Activated CD8-positive, alpha-beta memory T cell treated with anti-CD3 and anti-CD28 coated beads, Interleukin-2, amount 10 ng/mL, durations not matched to agents 7 days and 5 days (primary cell): ENCODE measurements around the gene ATP12A. TPM values are rescaled to one million over a fixed set of nuclear protein-coding genes. Genes with fewer than 3 reads are reported as not detected.

Experiments used
- ATAC-seq: fragments of 150-1000 bp; cut with Tn5 transposase; one replicate; pipeline ENCODE4 v1.10.0; 2021; ENCODE audit warnings: moderate library complexity
- CTCF ChIA-PET: fragments of 350-600 bp; sonication (Branson Sonifier 250); formaldehyde crosslinking; loops from one replicate; lab custom pipeline; 2021; ENCODE audit warnings: antibody characterized with exemption; lab: Charles Lee
- DNase-seq: peaks from one replicate; pipeline ENCODE4 v3.0.0-alpha.2; 2020
- H3K27ac Mint-ChIP-seq: one replicate; pipeline ENCODE4 v1.8.0; 2021; ENCODE audit warnings: mild to moderate bottlenecking, mixed read lengths
- H3K27me3 Mint-ChIP-seq: one replicate; pipeline ENCODE4 v1.8.0; 2021; ENCODE audit warnings: mixed read lengths
- H3K36me3 Mint-ChIP-seq: one replicate; pipeline ENCODE4 v1.8.0; 2021; ENCODE audit warnings: mild to moderate bottlenecking, mixed read lengths
- H3K4me1 Mint-ChIP-seq: one replicate; pipeline ENCODE4 v1.8.0; 2021; ENCODE audit warnings: mixed read lengths
- H3K4me3 Mint-ChIP-seq: one replicate; pipeline ENCODE4 v1.8.0; 2021; ENCODE audit warnings: mild to moderate bottlenecking, moderate library complexity, mixed read lengths
- H3K9me3 Mint-ChIP-seq: one replicate; pipeline ENCODE4 v1.8.0; 2022; ENCODE audit warnings: low read depth, mixed read lengths
- total RNA-seq, 2 experiments: library from RNA; stranded (reverse); gene quantifications; one replicate each; pipeline ENCODE4 v1.2.3, GENCODE V29; 2021

Gene ATP12A
- total RNA-seq, 2 experiments from 2014 or later: 1.6 to 4.7 TPM

DNA sequence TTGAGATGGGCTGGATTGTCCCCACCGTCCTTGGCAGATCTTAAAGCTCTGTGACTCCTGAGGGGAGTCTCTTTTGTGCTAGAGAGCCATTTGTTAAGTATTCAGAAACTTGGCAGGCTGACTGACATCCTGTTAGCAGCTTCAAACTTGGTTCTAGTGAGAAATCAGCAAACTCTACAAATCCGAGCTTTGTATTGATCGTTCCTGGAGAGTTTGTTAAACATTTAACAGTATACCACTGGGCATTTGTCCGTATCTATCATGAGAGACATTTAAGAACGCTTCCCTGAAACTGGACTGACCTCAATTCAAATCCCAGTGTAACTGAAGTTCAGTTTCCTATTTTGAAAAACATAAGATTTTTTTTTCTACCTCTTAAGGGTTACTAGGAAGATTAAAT, 3.1 kb downstream of the ATP12A start:
- CTCF ChIA-PET: interaction anchor here (0.6 to 4.3 kb wide), 20 partner anchors 8 to 215 kb away, joined by 3 to 26 read pairs (median 4); no protein-coding TSS in a partner anchor
- Mint-ChIP-seq H3K4me3 (no peak overlapping the region), H3K27me3 (peaks cover 42% of the 10 kb centered on the region), H3K4me1 (peaks cover 44% of the 10 kb centered on the region), H3K36me3 (no peaks in the 10 kb centered on the region), H3K27ac (no peak overlapping the region), H3K9me3 (no peaks in the 10 kb centered on the region)
- no peak for ATAC-seq
- no peak for DNase-seq

DNA sequence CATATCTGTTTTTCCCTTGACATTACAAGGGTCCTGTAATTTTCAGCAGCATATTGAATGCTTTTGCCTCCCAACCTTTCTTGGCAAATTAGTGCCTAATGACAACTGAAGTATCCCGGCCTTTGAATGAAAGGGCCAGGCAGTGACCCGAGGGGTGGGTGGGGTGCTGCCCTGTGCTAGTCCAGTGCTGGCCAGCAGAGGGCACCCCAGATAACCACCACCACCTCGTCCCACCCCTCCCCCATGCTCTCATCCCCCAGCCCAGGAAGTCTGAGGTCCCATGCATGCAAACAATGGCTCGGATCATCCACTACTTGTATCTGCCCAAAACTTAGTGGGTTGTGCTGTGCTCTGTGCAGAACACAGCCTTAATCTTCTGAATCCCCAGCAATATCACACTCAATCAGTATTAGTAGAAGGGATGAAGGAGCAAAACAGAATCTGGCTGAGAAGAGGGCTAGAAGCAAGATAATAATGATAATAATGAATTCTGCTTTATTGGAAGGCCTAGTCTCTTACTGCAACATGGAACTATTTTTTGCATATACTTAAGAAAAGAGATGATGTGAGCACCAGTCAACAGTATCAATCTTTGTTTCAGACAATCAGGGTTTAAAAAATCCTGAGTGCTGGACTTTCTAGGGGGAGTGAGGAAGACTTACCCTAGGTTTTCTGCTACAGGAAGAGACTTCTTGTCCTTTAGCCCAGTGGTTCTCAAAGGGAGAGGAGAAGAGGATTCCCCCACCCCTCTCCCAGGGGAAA, 3.8 kb downstream of the ATP12A start:
- Mint-ChIP-seq H3K4me3 (no peak overlapping the region), H3K27ac (peak overlapping the region; percentile 68), H3K9me3 (no peaks in the 10 kb centered on the region), H3K36me3 (no peaks in the 10 kb centered on the region), H3K4me1 (peaks cover 43% of the 10 kb centered on the region), H3K27me3 (peaks cover 41% of the 10 kb centered on the region)
- ATAC-seq (peak; percentile 77), DNase-seq (peak; percentile 81)
- CTCF ChIA-PET: interaction anchor here (0.7 to 4.3 kb wide), 16 partner anchors 8 to 104 kb away, joined by 3 to 26 read pairs (median 4); no protein-coding TSS in a partner anchor

DNA sequence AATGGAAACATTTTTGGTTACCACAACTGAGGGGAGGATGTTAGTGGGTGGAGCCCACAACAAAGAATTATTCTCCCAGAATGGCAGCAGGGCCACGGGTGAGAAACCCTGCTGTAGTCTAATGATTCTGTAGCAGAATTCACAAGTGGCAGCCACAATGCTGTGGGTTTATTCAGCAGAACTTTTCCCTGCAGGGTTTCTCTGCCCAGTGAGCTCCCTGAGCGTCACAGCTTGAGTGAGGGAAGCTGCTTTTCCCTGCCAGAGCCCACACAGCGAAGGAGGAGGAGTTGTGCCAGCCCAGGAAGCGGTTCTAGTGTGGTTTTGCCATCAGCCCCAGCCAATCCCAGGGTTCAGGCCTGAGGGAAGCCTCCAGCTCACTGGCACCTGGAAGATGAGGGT, 4.4 kb downstream of the ATP12A start:
- DNase-seq (no peak), ATAC-seq (peak; percentile 8)
- CTCF ChIA-PET: interaction anchor here (0.7 to 2.5 kb wide), 11 partner anchors 10 to 105 kb away, joined by 3 to 11 read pairs (median 3); no protein-coding TSS in a partner anchor
- peak overlapping the region; percentile 68 for H3K27ac Mint-ChIP-seq
- H3K36me3 Mint-ChIP-seq: no peaks in the 10 kb centered on the region
- peaks cover 45% of the 10 kb centered on the region for H3K4me1 Mint-ChIP-seq
- H3K4me3 Mint-ChIP-seq: no peak overlapping the region
- H3K27me3 Mint-ChIP-seq: peaks cover 40% of the 10 kb centered on the region
- no peaks in the 10 kb centered on the region for H3K9me3 Mint-ChIP-seq

DNA sequence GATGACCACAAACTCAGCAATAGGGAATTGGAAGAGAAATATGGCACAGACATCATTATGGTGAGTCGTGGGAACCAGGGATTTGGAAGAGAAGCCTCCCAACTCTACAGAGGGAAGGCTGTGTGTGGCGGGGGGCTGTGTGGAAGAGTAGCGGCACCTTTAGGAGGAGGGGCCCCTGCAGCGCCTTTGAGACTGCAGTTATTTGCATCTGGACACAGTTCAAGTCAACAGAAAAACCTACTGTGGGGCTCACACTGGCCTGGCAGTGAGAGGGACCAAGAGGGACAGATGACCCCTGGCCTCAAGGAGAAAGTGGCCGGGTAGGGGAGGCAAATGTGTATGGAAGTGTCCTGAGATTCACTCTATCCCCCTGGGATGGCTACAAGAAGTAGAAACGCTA, 5.1 kb downstream of the ATP12A start:
- no peak for DNase-seq
- Mint-ChIP-seq H3K27ac (no peak overlapping the region), H3K4me3 (no peak overlapping the region), H3K27me3 (peaks cover 41% of the 10 kb centered on the region), H3K4me1 (peaks cover 43% of the 10 kb centered on the region), H3K9me3 (no peaks in the 10 kb centered on the region), H3K36me3 (no peaks in the 10 kb centered on the region)
- no peak for ATAC-seq
- CTCF ChIA-PET: interaction anchor here (0.9 to 2.5 kb wide), 9 partner anchors 9 to 105 kb away, joined by 3 to 11 read pairs (median 3); no protein-coding TSS in a partner anchor

DNA sequence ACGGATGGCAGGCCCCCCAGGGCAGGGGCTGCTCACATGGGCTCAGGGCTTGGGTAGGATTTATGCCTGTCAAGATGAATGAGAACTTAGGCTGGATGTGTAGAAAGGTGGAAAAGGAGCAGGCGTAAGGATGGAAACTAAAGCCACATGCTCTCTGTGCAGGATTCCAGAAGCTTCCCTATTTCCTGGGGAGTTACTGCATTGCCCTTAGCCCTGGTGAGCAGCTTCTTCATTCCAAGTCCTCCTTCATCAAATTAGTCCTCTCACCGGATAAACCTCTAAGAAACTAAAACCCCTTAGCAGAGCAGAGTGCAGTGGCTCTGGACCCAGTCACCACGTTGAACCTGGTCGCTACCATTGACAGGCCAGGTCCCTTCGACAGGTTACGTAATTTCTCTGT, 7.4 kb downstream of the ATP12A start:
- peaks cover 34% of the 10 kb centered on the region for H3K4me1 Mint-ChIP-seq
- DNase-seq: no peak
- no peak overlapping the region for H3K27ac Mint-ChIP-seq
- no peaks in the 10 kb centered on the region for H3K9me3 Mint-ChIP-seq
- no peaks in the 10 kb centered on the region for H3K36me3 Mint-ChIP-seq
- no peak overlapping the region for H3K4me3 Mint-ChIP-seq
- peaks cover 45% of the 10 kb centered on the region for H3K27me3 Mint-ChIP-seq
- no peak for ATAC-seq
- CTCF ChIA-PET: interaction anchor here (1.2 to 8.0 kb wide), 3 partner anchors 15 to 37 kb away, joined by 3 to 103 read pairs (median 3); no protein-coding TSS in a partner anchor

DNA sequence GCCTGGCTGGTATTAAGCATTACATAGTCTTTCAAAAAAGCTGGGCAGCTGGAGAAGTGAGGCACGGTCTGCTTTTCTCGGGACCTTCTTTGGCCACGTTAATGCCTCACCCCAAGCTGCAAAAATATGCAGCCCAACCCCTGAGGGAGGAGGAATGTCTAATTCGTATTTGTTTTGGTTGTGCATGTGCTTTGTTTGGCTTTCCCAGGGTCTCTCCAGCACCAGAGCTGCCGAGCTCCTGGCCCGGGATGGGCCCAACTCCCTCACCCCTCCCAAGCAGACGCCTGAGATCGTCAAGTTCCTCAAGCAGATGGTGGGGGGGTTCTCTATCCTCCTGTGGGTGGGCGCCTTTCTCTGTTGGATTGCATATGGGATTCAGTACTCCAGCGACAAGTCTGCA, 7.9 kb downstream of the ATP12A start:
- peaks cover 50% of the 10 kb centered on the region for H3K27me3 Mint-ChIP-seq
- peaks cover 33% of the 10 kb centered on the region for H3K4me1 Mint-ChIP-seq
- CTCF ChIA-PET: interaction anchor here (1.2 to 8.0 kb wide), 3 partner anchors 16 to 37 kb away, joined by 3 to 103 read pairs (median 3); no protein-coding TSS in a partner anchor
- H3K27ac Mint-ChIP-seq: no peak overlapping the region
- ATAC-seq (no peak), DNase-seq (no peak)
- H3K36me3 Mint-ChIP-seq: no peaks in the 10 kb centered on the region
- H3K9me3 Mint-ChIP-seq: no peaks in the 10 kb centered on the region
- no peak overlapping the region for H3K4me3 Mint-ChIP-seq

DNA sequence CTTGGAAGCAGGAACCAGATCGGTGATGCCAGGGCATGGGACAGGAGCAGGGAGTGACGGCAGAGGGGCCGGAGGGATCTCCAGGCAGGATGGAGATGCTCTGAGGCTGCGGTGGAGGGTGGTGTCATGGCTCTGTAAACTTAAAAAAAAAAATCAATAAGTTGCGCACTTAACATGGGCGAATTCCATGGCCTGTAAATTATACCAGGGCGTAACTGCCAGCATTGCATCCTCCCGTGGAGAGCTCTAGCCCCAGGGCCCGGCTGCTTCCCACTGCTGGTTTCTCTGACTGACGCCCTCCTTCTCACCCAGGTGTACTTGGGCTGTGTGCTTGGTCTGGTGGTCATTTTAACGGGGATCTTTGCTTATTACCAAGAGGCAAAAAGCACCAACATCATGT, 8.7 kb downstream of the ATP12A start:
- no peak for ATAC-seq
- H3K27me3 Mint-ChIP-seq: peaks cover 58% of the 10 kb centered on the region
- H3K4me1 Mint-ChIP-seq: peaks cover 30% of the 10 kb centered on the region
- no peak for DNase-seq
- no peak overlapping the region for H3K27ac Mint-ChIP-seq
- H3K9me3 Mint-ChIP-seq: no peaks in the 10 kb centered on the region
- no peak overlapping the region for H3K4me3 Mint-ChIP-seq
- CTCF ChIA-PET: interaction anchor here (1.4 to 8.0 kb wide), 2 partner anchors 17 to 36 kb away, joined by 3 to 103 read pairs; no protein-coding TSS in a partner anchor
- H3K36me3 Mint-ChIP-seq: no peaks in the 10 kb centered on the region

DNA sequence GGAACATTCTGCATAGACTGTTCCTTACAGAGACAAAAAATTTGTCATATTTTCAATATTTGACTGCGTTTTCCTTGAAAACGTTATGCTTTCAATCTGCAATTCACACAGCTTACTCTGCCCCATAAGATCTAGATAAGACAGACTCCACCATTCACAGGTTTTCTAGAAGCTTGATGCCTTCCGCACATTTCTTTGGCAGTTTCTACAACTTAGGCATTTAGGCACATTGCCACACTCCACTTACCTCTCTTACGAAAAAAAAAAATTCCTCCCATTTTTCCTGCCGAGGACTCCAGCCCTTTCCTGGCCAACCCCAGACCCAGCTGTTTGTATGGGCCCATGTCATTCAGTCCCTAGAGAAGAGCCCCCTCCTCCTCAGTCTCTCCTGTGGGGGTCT, 11.2 kb downstream of the ATP12A start:
- CTCF ChIA-PET: interaction anchor here (1.3 to 8.0 kb wide), 4 partner anchors 9 to 85 kb away, joined by 5 to 103 read pairs (median 32); no protein-coding TSS in a partner anchor
- Mint-ChIP-seq H3K4me1 (peaks cover 21% of the 10 kb centered on the region), H3K27me3 (peaks cover 55% of the 10 kb centered on the region), H3K9me3 (no peaks in the 10 kb centered on the region), H3K4me3 (no peak overlapping the region), H3K36me3 (no peaks in the 10 kb centered on the region), H3K27ac (no peak overlapping the region)
- ATAC-seq: no peak
- DNase-seq: no peak

DNA sequence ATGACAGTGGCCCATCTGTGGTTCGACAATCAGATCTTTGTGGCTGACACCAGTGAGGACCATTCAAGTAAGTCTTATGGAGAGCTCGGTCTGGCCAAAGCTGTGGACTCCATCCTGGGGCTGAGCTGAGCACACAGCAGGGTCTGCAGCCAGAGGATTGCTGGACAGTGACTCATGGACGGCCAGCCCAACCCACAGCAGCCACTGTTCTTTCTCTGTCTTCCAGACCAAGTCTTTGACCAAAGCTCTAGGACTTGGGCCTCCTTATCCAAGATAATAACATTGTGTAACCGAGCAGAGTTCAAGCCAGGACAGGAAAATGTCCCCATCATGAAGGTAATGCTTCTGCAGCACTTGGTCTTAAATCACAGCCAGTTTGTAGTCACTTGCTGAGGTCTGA, 12.4 kb downstream of the ATP12A start:
- DNase-seq: no peak
- Mint-ChIP-seq H3K4me3 (no peak overlapping the region), H3K4me1 (peaks cover 21% of the 10 kb centered on the region), H3K9me3 (no peaks in the 10 kb centered on the region), H3K27me3 (peaks cover 47% of the 10 kb centered on the region), H3K27ac (no peak overlapping the region), H3K36me3 (no peaks in the 10 kb centered on the region)
- ATAC-seq: no peak
- CTCF ChIA-PET: interaction anchor here (0.8 to 8.0 kb wide), 10 partner anchors 10 to 303 kb away, joined by 3 to 103 read pairs (median 12); no protein-coding TSS in a partner anchor

DNA sequence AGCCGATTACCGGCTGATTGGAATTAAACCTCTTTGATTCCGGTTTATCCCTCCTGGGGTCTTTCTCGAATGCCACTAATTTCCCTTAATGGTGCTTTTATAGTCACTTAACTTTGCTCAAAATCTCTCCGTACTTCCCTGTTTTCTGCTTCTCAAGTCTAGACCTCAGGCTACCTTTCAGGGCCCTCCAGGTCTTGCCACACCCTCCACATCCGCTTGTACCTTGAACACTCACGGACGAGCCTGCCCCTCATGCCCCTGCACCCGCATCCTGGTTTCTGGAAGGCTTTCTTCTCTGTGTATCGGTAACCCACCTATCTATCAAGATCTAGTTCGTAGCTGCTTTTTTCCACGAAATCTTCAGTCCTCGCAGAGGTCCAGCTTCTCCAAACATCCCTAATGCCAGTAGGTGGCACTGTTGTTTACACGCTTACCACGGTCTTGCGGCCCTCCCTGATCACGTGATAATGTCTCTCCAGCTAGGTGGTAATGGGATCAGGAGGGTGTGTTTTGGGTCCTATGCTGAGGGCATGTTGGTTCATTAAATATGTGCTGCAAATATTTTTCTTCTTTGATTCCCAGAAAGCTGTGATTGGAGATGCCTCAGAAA, 13.8 kb downstream of the ATP12A start:
- peaks cover 21% of the 10 kb centered on the region for H3K4me1 Mint-ChIP-seq
- DNase-seq (peak; percentile 67), ATAC-seq (peak; percentile 74)
- CTCF ChIA-PET: interaction anchor here (0.6 to 8.0 kb wide), 28 partner anchors 9 to 329 kb away, joined by 3 to 103 read pairs (median 5); no protein-coding TSS in a partner anchor
- H3K9me3 Mint-ChIP-seq: no peaks in the 10 kb centered on the region
- H3K36me3 Mint-ChIP-seq: no peaks in the 10 kb centered on the region
- H3K4me3 Mint-ChIP-seq: peak overlapping the region; percentile 34
- H3K27me3 Mint-ChIP-seq: peaks cover 50% of the 10 kb centered on the region
- no peak overlapping the region for H3K27ac Mint-ChIP-seq

DNA sequence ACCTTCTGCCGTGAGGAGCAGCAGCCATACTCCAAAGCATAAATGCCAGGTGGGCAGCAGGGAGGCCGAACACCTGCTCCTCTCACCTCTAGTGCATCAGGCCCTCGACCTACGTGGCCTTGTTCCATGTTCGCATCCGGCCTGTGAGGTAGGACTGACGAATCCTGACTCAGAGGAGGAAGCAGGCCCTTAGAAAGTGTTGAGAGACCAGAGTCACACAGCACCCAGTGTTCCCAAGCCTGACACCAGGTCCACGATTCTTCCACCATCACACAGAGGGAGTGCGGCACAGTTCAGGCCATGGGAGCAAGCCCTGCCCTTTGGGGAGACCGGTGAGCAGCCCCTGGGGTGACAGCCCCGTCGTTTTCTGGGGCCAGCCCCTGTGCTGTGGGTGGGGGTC, 14.7 kb downstream of the ATP12A start:
- no peak overlapping the region for H3K27ac Mint-ChIP-seq
- H3K27me3 Mint-ChIP-seq: peaks cover 49% of the 10 kb centered on the region
- peaks cover 13% of the 10 kb centered on the region for H3K4me1 Mint-ChIP-seq
- H3K9me3 Mint-ChIP-seq: no peaks in the 10 kb centered on the region
- no peak overlapping the region for H3K4me3 Mint-ChIP-seq
- DNase-seq: no peak
- ATAC-seq: no peak
- H3K36me3 Mint-ChIP-seq: no peaks in the 10 kb centered on the region
- CTCF ChIA-PET: interaction anchor here (1.0 to 8.0 kb wide), 16 partner anchors 8 to 328 kb away, joined by 3 to 103 read pairs (median 7); no protein-coding TSS in a partner anchor

DNA sequence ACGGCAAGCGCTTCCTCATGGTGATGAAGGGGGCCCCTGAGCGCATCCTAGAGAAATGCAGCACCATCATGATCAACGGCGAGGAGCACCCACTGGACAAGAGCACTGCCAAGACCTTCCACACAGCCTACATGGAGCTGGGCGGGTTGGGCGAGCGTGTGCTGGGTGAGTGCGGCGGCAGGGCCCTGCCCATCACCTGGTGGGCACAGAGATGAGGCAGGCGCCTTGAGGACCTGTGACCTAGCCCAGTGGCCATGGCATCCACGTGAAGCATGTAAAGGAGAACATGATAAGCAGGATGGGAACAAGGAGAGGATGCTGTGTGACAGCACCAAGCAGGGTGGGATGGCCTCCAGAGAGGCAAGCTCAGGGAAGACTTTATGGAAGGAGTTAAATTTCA, 18.5 kb downstream of the ATP12A start:
- Mint-ChIP-seq H3K27ac (no peak overlapping the region), H3K9me3 (no peaks in the 10 kb centered on the region), H3K27me3 (peaks cover 35% of the 10 kb centered on the region), H3K4me3 (no peak overlapping the region), H3K36me3 (no peaks in the 10 kb centered on the region), H3K4me1 (peaks cover 18% of the 10 kb centered on the region)
- CTCF ChIA-PET: interaction anchor here (2.3 kb wide), 1 partner anchor 10 kb away, joined by 12 read pairs; no protein-coding TSS in a partner anchor
- ATAC-seq (no peak), DNase-seq (no peak)

DNA sequence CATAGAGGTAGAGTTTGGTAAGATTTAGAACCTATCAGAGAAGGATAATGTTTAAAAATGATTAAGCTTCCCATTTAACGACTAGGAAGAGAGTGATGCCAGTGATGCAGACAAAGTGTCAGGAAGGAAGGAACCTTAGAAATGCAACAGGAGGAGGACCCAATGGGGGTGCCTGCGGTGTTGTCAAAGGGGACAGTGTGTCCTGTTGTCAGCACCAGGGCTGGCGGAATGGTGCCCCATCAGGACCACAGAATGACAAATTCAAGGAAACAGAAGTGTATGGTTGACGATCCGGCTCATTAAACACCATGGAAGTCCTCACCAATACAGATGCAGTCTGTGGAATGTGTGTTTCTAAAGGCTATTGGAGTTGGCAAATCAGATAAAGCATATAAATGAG, 19.3 kb downstream of the ATP12A start:
- Mint-ChIP-seq H3K4me3 (no peak overlapping the region), H3K27me3 (peaks cover 31% of the 10 kb centered on the region), H3K9me3 (no peaks in the 10 kb centered on the region), H3K4me1 (peaks cover 14% of the 10 kb centered on the region), H3K27ac (no peak overlapping the region), H3K36me3 (no peaks in the 10 kb centered on the region)
- DNase-seq: no peak
- CTCF ChIA-PET: interaction anchor here (1.6 to 2.3 kb wide), 2 partner anchors 9 to 93 kb away, joined by 4 to 12 read pairs; no protein-coding TSS in a partner anchor
- ATAC-seq: no peak
